ENCODE data around the gene SLC10A2. TPM values are rescaled to one million over a fixed set of nuclear protein-coding genes. Genes with fewer than 3 reads are reported as not detected.
"Not testable (repeated sequence)": the region's sequence is repeated elsewhere in the genome, so short reads cannot be mapped to it uniquely, and the experiment has no call there.

The SLC10A2 gene
- total and polyA plus RNA-seq, 7 donors = not detected

- H3K27ac ChIP-seq = no peak overlapping the region
- peaks cover 0 to 2% (median 0%) of the 10 kb centered on the region in 3 donors for H3K27me3 ChIP-seq (ENCODE audit: insufficient read depth in 3 of 3, low read length in 2 of 3)
- no peak for ATAC-seq
- no peak for DNase-seq
- intact Hi-C loops (cut with DNase I) = no loop called here
- peaks cover 12% of the 10 kb centered on the region for H3K9me3 ChIP-seq
- 50 to 64% (median 63%) methylated on average over 7 of the region's 7 CpGs for WGBS, 3 donors
- H3K36me3 ChIP-seq (ENCODE audit: insufficient read depth in 1 of 2, low read depth in 1 of 2) = no peaks in the 10 kb centered on the region
- H3K4me3 ChIP-seq = no peak overlapping the region
- TF ChIP-seq CTCF (IDR thresholded peaks at IDR 0.05) = no peak
- no peaks in the 10 kb centered on the region for H3K4me1 ChIP-seq
These were observed 31.2 kb upstream of the SLC10A2 start for GRCh38 chr13:103097366-103097928.

- H3K4me3 ChIP-seq; H3K27ac ChIP-seq; H3K27me3 ChIP-seq (ENCODE audit: insufficient read depth in 3 of 3, low read length in 2 of 3); H3K36me3 ChIP-seq (ENCODE audit: insufficient read depth in 1 of 2, low read depth in 1 of 2); DNase-seq; intact Hi-C loops (cut with DNase I); H3K4me1 ChIP-seq; ATAC-seq: not testable (repeated sequence)
- WGBS, 3 donors = 82 to 94% (median 90%) methylated on average over 1 of the region's 1 CpG
- peaks cover 12% of the 10 kb centered on the region for H3K9me3 ChIP-seq
These were observed 27.4 kb upstream of the SLC10A2 start for GRCh38 chr13:103093649-103094048.

- WGBS, 3 donors = 70 to 81% (median 73%) methylated on average over 3 of the region's 3 CpGs
- intact Hi-C loops (cut with DNase I) = no loop called here
- Histone ChIP-seq H3K27ac (no peak overlapping the region), H3K27me3 (ENCODE audit: insufficient read depth in 3 of 3, low read length in 2 of 3) (no peaks in the 10 kb centered on the region), H3K4me3 (no peak overlapping the region), H3K36me3 (ENCODE audit: insufficient read depth in 1 of 2, low read depth in 1 of 2) (no peaks in the 10 kb centered on the region), H3K9me3 (no peaks in the 10 kb centered on the region), H3K4me1 (no peaks in the 10 kb centered on the region)
- ATAC-seq (no peak), DNase-seq (no peak)
- no peak for TF ChIP-seq CTCF (IDR thresholded peaks at IDR 0.05)
These were observed 21.1 kb upstream of the SLC10A2 start for GRCh38 chr13:103087275-103087674.

GRCh38 chr13:103081435-103081834, 15.2 kb upstream of the SLC10A2 start:
- H3K27ac ChIP-seq = no peak overlapping the region
- TF ChIP-seq CTCF (IDR thresholded peaks at IDR 0.05) = no peak
- no peaks in the 10 kb centered on the region for H3K27me3 ChIP-seq (ENCODE audit: insufficient read depth in 3 of 3, low read length in 2 of 3)
- DNase-seq (no peak), ATAC-seq (no peak)
- H3K9me3 ChIP-seq = no peaks in the 10 kb centered on the region
- no peak overlapping the region for H3K4me3 ChIP-seq
- no peaks in the 10 kb centered on the region for H3K36me3 ChIP-seq (ENCODE audit: insufficient read depth in 1 of 2, low read depth in 1 of 2)
- WGBS, 3 donors = 72 to 82% (median 73%) methylated on average over 2 of the region's 2 CpGs
- no peaks in the 10 kb centered on the region for H3K4me1 ChIP-seq
- intact Hi-C loops (cut with DNase I) = no loop called here

GRCh38 chr13:103078158-103078557, 11.9 kb upstream of the SLC10A2 start:
- Histone ChIP-seq H3K4me3 (no peak overlapping the region), H3K27ac (no peak overlapping the region), H3K9me3 (no peaks in the 10 kb centered on the region), H3K4me1 (no peaks in the 10 kb centered on the region), H3K36me3 (ENCODE audit: insufficient read depth in 1 of 2, low read depth in 1 of 2) (no peaks in the 10 kb centered on the region), H3K27me3 (ENCODE audit: insufficient read depth in 3 of 3, low read length in 2 of 3) (no peaks in the 10 kb centered on the region)
- DNase-seq (no peak), ATAC-seq (no peak)
- 72 to 79% (median 78%) methylated on average over 5 of the region's 5 CpGs for WGBS, 3 donors
- TF ChIP-seq CTCF (IDR thresholded peaks at IDR 0.05) = no peak
- intact Hi-C loops (cut with DNase I) = no loop called here

Data from psoas muscle (tissue), 8 donors.